Activated CD4-positive, alpha-beta T cell treated with anti-CD3 and anti-CD28 coated beads, Interleukin-2, amount 50 U/mL, for 1 hour (primary cell): ENCODE measurements around the gene ZNF71.
"Not testable (repeated sequence)": the region's sequence is repeated elsewhere in the genome, so short reads cannot be mapped to it uniquely, and the experiment has no call there.

ENCODE experiments used
- DNase-seq: peaks from one replicate; pipeline ENCODE4 v3.0.0-alpha.2; 2020

The ZNF71 gene

DNA sequence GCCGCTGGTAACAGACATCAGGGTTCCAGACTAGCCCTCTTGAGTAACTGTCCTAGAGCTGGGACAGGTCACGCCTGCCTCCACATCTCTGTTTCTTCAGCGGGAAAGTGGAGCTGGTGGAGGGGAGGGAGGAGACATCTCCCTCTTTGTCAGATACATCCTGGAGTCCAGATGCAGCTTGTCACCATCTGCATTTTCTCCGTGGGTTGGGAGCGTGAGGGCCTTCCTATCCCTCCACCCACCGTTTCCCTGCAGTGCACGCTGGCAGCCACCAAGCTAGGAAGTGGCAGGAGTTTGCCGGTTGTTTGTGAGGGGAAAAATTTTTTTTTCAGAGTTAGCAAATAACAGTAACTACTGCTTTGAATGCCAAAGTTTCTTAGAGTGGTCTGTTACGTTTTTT, 27.9 kb downstream of the ZNF71 start:
- no peak for DNase-seq

GRCh38 chr19:56625708-56626107, 30.6 kb downstream of the ZNF71 start:
- no peak for DNase-seq

DNA sequence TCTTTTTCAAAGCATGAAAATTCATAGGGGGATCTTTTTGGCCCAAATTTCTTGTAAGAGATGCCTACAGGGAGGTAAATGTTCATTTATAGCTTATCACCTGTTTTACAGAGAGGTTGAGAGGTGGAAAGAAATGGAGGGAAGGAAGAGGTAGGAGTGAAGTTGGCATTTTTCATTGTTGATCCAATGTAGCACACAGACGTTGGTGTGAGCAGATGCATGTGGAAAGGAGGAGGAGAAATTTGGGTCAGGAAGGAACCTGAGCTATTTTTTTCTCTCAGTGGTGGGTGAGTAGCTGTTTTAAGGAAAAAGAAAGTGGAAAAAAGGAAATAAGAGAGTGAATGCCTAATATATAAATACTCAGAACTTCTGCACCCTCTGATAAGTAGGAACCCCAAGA, 37.9 kb downstream of the ZNF71 start:
- no peak for DNase-seq

DNA sequence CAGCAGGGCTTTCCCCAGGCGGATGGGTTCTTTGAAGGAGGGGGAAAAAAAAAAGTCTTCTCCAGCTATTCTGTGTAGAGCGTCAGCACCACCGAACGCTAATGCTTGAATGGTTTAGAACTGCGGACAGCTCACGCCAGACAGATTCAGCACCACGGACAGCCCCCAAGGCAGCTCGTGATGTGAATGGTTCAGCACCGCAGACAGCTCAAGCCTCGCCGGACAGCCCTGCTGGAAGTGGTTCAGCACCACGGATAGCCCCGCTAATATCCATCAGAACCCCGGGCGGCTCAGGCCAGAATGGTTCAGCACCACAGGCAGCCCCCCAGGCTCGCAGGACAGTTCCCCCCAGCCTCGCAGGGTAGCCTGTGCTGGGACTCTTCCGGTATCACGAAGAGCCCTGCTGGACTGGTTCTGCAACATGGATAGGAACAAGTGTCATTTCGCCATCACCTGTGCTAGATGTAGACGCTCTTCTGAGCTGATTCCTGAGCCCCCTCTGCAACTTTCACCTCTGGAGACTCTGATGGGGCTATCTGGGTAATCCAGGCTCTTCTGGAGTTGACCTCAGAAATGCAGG, 43.0 kb downstream of the ZNF71 start:
- DNase-seq, result peak; percentile 1

- no peak for DNase-seq
Measured at GRCh38 chr19:56639217-56639616, 44.1 kb downstream of the ZNF71 start.

DNA sequence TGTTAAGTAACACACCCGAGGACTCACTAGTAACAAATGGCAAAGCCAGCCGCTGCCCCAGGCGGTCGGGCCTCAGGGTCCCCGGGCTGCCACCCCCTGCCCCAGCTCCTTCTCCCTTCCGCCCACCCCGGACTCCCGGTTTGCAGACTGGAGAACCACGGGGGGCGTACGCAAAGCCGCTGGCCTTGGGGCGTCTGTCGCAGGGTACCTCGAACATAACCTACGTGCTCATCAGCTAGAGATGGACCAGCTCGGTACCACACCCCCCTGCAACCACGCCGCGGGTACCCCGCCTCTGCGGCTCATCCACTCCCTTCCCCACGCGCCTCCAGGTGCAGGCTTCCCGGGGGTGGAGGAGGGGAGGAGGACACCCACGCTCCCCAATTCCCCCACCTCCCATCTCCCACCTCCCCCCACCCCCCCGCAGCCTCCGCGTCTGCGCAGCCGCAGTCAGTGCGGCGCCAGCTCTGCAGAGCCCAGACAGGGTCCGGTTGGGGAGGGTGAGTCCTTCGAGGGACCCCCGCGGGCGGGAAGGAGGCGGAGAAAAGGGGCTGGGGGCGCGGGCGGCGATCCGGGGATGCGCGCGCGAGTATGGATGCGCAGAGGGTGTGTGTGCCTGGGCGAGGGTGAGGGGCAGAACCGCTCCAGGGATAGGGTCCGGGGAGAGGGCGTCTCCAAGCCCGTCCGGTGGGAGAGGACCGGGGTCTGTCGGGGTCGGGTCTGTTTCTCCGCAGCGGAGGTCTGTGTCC, 47.8 kb downstream of the ZNF71 start, which contains the start of gene SMIM17:
SMIM17 (plus strand) TSS at position 449 of the 749 bp plus-strand sequence. CDS start 2,509 bp downstream, outside the sequence.
- DNase-seq, result no peak

GRCh38 chr19:56643460-56643955, 48.4 kb downstream of the ZNF71 start:
- DNase-seq, result no peak

- no peak for DNase-seq
Measured at GRCh38 chr19:56654151-56654550, 59.0 kb downstream of the ZNF71 start.

GRCh38 chr19:56660381-56661107, 65.4 kb downstream of the ZNF71 start:
- no peak for DNase-seq

GRCh38 chr19:56661248-56661647, 66.1 kb downstream of the ZNF71 start:
- DNase-seq, result no peak

GRCh38 chr19:56663931-56664500, 68.9 kb downstream of the ZNF71 start:
- no peak for DNase-seq

- DNase-seq, result no peak
Measured at GRCh38 chr19:56664511-56664910, 69.4 kb downstream of the ZNF71 start.

DNA sequence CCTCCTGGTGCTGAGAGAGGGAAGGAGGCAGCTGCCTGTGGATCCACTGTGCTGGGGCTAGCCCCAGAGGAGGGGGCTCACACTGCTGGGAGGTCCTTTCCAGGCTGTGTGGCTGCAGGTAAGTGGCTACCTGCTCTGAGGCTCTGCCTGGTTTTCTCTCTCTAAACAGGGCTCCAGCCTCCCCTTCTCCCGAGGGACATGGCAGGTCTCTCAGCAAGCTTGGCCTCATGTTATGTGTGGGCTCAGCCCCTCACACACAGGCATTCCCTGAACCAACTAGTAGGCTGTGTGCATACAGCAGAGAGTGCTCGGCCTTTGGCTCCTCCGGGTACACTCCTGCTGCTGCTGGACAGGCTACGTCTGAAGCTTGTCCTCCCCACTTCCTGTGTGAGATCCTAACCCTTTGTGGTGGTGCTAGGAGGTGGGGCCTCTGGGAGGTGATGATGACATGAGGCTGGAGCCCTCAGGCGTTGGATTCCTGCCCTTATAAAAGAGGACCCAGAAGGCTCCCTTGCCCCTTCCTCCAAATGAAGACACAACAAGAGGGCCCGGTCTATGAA, 72.3 kb downstream of the ZNF71 start:
- DNase-seq, result no peak

- DNase-seq, result no peak
Measured at GRCh38 chr19:56668676-56669075, 73.6 kb downstream of the ZNF71 start.

- no peak for DNase-seq
Measured at GRCh38 chr19:56670401-56670960, 75.4 kb downstream of the ZNF71 start.

DNA sequence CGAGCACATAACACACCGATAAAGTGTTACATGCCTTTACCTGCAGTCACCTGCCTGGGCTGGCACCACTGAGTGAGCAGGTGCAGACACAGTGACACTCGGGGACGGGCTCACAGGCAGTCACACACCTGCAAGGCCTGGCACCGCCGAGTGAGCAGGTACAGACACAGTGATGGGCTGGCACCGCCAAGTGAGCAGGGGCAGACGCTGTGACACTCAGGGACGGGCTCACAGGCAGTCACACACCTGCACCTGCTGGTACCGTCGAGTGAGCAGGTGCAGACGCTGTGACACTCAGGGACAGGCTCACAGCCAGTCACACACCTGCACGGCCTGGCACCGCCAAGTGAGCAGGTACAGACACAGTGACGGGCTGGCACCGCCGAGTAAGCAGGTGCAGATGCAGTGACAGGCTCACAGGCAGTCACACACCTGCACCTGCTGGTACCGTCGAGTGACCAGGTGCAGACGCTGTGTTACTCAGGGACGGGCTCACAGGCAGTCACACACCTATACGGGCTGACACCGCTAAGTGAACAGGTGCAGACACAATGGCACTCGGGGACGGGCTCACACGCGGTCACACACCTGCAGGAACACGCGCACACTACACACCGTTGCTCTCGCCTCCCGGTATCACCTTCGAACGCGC, 76.0 kb downstream of the ZNF71 start:
- no peak for DNase-seq

GRCh38 chr19:56671613-56671994, 76.5 kb downstream of the ZNF71 start, which contains the start of gene ZNF835:
ZNF835 (minus strand) TSS chr19:56671757; CDS start chr19:56665198, 6,559 bp downstream.
- DNase-seq, result peak; percentile 74

- DNase-seq, result not testable (repeated sequence)
Measured at GRCh38 chr19:56672610-56673009, 77.5 kb downstream of the ZNF71 start.
